Islet precursor cell (in vitro differentiated cells): ENCODE measurements around the gene RNPEP.
A peak's percentile ranks its signal among the peaks of the same experiment; 100 is the strongest.
"Not testable (repeated sequence)": the region's sequence is repeated elsewhere in the genome, so short reads cannot be mapped to it uniquely, and the experiment has no call there.

ENCODE experiments used
- DNase-seq: peaks from one replicate; pipeline ENCODE4 v3.0.0-alpha.2; 2018

Gene RNPEP

DNA sequence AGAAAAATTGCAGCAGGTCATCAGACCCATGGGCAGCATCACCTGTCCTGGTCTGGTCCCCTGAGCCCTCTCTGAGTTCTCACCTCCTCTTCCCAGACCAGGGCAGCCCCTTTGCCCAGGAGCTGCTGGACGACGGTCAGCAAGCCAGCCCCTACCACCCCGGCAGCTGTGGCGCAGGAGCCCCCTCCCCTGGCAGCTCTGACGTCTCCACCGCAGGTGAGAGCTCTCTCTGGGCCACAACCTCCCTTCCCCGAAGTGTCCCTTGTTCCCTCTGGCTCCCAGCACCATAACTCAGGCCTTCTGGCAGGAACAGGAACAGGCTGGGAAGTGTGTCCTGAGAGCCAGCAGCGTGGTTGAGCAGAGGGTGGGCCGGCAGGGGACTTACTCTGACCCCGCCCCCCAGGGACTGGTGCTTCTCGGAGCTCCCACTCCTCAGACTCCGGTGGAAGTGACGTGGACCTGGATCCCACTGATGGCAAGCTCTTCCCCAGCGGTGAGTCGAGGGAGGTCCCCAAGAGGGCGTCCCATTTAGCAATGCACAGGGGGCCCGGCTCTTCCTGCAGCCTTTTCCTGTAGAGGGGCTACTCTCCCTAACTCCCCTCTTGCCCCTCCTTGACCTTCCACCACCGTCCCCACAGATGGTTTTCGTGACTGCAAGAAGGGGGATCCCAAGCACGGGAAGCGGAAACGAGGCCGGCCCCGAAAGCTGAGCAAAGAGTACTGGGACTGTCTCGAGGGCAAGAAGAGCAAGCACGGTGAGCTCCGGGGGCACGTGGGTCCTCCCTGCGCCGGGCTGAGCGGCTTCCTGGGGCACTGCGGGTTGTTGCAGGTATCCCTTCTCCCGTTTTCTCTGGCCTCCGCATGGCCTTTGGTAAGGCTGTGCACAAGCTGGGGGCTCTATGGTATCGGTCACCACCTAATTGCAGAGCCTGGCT lies 30.4 kb downstream of the RNPEP start:
- no peak for DNase-seq

DNA sequence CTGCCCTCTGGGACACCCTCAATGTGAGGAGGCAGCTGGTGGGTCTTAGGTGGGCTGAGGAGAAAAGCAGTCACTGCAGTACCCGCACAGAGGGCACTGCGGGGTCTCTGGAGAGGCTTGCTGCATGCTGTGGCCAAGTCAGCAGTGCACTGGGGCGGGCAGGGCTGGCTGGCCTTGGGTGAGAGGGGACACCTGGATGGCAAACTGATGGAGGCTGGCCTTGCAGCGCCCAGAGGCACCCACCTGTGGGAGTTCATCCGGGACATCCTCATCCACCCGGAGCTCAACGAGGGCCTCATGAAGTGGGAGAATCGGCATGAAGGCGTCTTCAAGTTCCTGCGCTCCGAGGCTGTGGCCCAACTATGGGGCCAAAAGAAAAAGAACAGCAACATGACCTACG lies 31.2 kb downstream of the RNPEP start:
- DNase-seq, result no peak

DNA sequence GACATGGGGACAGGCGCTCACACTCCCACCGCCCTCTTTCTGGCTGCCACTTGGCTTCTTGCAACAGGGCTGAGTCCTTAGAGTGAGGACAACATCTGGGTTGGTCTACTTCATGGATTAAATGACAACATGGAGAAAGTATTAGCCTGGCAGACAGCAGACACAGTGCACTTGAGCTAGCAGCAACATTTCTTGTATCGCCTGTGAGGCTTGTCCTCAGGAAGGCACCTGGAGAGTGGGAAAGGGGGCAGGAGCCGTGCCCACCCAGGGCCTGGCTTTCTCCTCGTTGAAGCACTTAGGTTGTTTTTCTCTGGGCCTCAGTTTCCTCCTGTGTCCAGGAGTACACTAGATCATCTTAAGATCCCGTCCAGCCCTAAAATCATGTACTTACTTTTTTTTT lies 31.6 kb downstream of the RNPEP start:
- DNase-seq, result no peak

DNA sequence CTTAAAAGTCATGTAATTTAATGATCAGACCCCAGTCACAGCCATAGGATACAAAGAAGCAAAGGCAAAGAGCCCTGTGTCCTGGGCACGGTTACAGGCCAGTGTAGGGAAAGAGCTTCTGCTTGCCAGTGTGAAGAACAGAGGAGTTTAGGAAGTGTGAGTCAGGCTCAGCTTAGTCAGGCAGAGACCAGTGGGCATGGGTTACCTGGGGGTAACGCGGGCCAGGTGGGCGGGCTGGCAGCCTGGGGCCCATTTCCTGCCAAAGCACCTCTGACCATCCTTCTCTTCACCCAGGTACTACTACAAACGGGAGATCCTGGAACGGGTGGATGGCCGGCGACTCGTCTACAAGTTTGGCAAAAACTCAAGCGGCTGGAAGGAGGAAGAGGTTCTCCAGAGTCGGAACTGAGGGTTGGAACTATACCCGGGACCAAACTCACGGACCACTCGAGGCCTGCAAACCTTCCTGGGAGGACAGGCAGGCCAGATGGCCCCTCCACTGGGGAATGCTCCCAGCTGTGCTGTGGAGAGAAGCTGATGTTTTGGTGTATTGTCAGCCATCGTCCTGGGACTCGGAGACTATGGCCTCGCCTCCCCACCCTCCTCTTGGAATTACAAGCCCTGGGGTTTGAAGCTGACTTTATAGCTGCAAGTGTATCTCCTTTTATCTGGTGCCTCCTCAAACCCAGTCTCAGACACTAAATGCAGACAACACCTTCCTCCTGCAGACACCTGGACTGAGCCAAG lies 32.6 kb downstream of the RNPEP start:
- no peak for DNase-seq

DNA sequence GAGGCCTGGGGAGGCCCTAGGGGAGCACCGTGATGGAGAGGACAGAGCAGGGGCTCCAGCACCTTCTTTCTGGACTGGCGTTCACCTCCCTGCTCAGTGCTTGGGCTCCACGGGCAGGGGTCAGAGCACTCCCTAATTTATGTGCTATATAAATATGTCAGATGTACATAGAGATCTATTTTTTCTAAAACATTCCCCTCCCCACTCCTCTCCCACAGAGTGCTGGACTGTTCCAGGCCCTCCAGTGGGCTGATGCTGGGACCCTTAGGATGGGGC lies 33.2 kb downstream of the RNPEP start:
- DNase-seq, result no peak

DNA sequence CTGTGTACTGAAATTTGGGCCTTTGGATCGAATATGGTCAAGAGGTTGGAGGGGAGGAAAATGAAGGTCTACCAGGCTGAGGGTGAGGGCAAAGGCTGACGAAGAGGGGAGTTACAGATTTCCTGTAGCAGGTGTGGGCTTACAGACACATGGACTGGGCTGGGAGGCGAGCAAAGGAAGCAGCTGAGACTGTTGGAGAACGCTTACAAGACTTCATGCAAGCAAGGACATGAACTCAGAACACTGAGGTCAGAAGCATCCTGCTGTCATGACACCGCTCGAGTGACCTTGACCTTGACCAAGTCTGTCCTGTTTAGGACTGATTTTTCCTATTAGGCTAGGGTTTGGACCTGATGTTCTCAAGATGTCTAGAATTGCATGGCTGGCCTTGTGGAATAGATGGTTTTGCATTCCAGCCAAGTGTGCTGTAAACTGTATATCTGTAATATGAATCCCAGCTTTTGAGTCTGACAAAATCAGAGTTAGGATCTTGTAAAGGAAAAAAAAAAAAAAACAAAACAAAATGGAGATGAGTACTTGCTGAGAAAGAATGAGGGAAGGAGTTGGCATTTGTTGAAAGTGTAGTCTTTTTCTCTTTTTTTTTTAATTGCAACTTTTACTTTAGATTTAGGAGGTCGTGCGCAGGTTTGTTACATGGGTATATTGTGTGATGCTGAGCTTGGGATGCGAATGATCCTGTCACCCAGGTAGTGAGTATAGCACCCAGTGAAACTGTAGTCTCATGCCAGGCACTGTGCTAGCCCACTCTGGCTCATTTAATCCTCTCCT lies 33.8 kb downstream of the RNPEP start:
- DNase-seq, result no peak

DNA sequence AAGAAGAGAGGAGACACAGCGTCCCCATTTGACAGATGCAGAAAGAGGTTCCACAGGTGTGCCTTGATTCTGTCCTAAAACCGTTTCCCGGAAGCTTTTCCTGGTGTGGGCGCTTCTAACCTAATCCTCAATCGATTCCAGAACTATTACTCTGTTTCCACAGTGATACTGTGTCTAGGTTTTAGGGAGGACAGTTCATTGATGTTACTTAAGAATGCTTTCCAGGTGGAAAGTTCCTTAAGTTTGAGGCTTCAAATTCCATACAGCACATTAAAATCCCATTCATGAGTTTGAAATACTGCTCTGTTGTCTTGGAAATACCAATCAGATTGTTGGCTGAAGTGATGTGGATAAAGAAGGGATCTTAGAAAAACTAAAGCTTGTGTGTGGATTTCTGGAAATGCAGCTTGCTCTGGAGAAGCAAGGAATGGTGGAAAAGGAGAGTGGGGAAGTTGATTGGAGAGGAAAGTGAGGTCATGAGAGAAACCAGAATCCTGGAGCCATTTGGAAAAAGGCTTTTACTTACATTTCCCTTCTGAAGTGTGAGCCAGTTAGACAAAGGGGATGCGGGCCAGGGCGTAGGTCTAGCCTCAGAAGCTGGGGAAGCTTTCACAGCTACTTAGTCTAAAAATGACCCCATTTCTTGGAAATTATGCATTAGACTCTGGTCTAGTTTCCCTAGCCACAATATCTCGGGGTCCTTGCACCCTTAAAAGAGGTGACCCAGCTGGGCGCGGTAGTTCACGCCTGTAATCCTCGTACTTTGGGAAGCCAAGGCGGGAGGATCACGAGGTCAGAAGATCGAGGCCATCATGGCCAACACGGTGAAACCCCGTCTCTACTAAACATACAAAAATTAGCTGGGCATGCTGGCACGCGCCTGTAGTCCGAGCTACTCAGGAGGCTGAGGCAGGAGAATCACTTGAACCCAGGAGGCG lies 34.6 kb downstream of the RNPEP start:
- DNase-seq, result no peak

DNA sequence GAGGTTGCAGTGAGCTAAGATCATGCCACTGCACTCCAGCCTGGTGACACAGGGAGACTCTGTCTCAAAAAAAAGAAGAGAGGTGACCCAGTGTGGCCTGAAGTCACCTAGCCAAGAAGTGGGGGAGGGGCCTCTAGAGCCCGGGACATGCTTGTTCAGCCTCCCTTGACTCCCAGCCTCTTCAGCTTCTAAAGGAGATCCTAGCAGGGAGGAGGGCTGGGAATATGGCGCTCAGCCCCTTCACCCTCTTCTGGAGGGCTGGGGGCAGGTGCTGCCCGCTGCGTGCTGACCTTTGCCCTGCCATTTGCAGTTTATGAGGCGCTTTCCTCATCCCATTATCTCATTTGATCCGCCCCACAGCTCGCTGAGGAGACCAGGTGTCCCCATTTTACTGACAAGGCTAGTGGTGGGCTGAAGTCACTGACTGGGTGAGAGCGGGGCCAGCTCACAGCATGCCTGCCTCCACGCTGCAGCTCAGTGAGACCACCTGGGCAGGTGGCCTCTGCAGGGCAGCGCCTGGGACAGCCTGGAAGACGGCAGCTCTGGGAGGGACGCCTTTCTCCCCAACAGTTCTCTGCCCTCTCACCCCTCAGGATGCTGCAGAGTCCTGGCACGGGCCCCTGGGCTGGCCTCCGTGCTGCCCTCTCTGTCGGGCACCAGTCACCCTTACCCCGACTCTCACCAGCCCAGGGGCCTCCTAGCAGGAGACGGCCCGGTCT lies 35.5 kb downstream of the RNPEP start:
- DNase-seq, result no peak

DNA sequence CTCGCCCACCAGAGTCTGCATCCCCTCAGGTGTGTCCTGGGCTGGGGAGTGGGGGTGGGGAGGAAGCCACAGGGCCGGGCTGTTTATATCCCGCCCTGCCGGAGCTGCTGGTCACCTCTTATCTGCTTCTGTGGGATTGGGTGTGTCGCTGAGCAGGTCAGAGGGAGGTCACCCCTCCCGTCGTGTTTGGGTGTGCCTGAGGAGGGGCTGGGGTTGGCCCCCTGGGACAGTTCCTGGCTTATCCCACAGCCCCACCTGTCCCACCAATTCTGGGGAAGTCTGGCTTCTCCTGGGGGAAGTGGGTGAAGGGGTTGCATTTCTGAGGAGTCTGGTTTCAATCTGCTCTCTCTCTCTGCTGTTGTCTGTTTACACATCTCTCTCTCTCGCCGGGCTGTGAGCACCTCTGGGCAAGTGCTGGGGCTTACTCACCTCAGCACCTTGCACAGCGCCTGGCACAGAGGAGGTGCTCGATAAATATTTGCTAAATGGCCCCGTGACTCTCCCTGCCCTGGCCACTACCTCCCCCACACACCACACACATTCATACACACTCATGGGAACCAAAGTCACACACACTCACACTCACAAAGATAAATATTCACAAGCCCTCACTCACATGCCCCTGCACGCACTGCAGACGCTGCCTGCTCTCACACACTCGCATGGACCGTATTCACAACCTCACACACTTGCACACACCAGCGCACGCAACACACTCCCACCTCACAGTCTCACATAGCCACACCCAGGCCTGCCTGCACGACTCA lies 36.2 kb downstream of the RNPEP start:
- peak; percentile 90 for DNase-seq

DNA sequence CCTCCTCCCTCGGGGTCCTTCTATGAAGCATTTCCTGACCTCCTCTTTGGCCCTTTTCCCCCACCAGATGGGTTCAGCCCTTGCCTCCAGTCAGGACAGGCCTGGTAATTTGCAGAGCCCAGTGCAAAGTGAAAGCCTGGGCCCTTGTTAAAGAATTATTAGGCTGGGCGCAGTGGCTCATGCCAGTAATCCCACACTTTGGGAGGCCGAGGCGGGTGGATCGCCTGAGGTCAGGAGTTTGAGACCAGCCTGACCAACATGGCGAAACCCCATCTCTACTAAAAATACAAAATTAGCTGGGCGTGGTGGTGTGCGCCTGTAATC lies 36.7 kb downstream of the RNPEP start:
- not testable (repeated sequence) for DNase-seq

DNA sequence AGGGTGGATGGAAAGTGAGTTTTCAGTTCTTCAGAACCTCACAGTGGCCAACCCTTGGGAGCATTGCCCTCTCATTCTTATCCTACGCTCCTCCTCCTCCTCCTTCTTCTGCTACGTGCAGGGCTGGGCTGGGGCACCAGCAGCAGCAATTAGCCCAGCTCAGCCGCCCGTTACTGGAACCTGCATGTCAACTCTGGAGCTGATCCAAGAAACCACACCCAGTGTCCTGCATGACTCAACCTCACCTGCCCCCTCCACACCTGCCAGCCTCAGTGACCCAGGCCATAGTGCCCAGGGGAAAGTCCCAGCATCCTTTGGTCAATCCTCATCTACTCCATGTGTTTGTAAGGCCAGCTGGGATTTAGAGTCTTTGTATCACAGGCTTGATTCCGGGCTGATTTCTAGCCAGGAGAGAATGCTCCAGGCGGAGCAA lies 40.6 kb downstream of the RNPEP start:
- DNase-seq, result peak; percentile 87

DNA sequence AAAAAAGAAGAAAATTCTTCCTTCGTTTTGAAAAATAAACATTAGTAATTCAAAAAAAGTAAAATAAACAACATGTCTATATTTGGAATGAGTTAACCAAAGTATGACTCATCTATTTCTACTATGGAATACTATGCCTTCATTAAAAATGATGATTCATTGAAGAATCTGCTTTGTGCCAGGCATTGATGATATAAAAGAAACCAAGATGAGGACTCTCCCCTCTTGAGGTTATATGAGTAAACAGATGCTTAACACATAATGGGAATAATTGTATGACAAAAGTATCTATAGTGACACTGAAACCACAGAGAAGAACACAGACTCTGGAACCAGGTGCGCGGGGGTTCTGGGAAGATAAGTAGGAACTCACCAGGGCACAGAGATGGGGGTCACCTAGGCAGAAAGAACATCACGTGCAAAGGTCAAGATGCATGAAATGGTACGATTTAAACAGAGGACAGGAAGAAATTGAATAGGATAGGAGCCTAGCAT lies 46.8 kb downstream of the RNPEP start:
- DNase-seq, result no peak

DNA sequence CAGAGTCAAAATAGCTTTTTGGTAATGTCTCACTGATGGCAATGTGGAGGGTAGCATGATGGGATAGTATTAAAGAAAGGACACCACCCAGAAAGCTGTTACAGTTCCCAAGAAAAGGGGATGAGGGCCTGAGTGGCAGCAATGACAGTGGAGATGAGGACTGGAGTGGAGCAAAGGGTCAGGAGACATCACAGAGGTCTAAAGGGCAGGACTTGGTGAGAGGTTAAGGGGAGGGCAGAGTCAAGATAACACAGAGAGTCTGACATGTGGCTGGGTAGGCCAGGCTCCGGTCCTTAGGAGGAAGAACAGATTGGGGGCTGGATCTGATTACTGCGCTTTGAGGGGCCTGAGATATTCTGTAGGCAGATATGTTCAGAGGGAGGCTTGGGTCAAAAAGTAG lies 47.3 kb downstream of the RNPEP start:
- DNase-seq, result no peak

DNA sequence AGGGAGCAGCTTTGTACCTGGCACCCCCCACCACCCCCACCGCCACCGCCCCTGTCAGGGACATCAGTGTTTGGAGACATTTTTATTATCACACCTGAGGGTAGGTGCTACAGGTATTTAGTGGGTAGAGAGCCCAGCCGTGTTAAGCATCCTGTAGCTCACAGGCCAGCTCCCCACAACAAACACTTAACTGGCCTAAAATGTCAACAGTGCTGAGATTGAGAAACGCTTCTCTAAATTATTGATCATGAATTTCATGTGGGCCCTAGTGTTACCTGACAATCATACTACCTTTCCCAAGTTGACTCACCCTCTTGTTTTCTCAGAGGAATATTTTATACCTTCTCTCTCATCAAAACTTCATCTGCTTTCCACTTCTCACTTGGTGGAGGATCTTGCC lies 49.3 kb downstream of the RNPEP start:
- DNase-seq, result no peak

DNA sequence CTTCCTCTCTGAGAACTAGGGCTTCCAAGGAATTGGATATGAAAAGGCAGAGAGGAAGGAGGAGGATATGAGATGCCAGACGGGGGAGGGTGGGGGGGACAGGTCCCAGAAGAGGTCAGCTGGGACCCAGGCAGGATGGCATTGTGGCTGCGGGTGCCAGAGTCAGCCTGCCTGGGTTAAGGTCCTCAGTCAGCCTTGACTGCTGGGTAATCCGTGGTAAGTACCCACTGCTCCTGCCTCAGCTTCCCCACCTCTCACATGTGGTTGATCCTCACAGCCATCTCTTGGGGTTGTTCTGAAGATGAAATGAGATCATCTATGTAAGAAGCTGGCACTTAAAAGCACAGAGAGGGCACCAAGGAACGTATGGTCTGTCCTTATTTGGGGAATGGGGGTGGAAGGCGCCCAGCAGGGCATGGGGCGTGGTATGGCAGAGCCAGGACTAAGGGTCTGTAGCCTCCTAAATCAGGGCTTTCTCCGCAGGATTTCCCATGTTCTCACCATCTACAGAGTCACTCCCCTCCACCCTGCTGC lies 51.8 kb downstream of the RNPEP start:
- no peak for DNase-seq

DNA sequence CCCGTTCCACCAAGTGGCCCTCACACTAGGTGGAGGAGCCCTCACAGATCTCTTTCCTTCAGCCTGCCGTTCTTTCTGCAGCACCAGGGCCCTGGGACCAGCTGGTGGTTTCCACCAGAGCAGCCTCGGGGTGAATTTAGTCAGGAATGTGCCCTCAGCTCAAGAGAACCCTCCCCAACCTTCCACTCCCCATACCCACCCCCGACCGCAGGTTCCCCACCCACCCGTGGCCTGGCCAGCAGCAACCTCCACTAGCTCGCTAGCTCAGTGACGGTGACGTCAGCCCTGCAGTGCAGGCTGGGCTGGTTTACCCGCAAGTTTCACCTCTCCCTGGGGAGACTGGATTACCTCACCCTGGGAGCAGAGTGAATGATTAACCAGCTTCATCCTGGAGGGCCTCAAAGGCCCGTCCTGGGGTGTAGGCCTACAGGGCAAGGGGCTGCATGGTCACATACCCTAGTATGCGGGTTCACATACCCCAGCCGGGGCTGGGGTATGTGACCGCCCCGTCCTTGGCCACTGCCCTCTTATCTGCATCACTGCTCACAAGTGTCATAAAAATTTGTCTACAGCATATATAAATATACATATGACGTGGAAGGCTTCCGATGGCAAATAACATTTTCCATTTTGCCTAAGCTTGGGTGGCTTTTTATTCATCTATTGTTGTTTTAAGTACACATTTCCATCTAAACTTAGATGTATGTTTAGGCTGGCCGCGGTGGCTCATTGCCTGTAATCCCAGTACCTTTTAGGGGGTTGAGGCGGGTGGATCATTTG lies 52.4 kb downstream of the RNPEP start:
- peak; percentile 97 for DNase-seq

DNA sequence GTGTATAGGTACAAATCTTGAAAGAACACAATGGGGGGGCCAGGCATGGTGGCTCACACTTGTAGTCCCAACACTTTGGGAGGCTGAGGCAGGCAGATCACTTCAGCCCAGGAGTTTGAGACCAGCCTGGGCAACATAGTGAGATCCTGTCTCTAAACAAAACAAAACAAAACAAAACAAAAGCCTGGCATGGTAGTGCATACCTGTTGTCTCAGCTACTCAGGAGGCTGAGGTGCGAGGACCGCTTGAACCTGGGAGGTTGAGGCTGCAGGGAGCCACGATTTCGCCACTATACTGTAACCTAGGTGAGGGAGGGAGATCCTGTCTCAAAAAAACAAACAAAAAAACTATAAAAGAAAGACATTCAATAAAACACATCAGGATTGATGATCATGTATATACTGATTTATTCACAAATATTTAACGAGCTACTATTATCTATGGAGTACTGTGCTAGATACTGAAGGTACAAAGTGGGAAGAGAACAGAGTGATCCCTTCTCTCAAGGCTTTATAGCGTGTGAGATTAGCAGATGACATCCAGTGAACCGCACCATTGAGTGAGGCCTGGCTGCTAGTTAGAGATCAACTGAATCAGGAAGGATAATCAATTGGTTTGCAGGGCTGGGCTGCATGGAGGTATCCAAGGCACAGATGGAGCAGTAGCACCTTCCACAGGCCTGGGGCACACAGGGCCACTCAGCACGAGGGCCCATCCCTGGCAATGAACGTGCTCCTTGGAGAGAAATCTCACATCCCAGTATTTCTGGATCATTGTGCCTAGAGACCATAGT lies 54.3 kb downstream of the RNPEP start:
- DNase-seq, result no peak

DNA sequence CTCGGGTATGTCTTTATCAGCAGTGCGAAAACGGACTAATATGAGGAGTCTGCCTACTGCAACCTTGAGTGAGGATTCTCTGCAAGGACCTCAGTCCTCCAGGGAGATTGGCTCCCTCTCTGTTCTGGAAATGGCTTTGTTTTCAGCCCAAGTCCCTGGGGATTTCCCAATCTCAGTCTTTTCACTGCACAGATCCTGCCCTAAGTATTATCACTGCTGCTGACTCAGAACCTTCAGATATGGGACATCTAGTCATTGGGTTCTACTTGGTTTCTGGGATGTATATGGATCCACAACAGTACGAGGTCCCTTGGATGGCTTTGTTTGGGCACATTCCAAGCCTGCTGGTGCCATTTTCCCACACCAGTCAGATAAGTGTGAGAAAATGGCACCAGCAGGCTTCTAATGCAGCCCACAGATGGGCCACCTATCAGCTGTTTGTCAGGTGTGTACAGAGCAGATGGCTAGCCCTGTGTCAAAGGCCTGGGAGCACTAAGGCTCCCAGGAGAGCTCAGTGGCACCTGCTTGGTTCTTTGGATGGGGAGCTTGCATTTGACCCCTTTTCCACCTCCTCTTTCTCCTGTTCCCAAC lies 55.4 kb downstream of the RNPEP start:
- no peak for DNase-seq
